Measurements from ENCODE around the gene C1orf21.

C1orf21 gene

GRCh38 chr1:184487531-184488193 lies 100.8 kb downstream of the C1orf21 start:
- no peak for DNase-seq

GRCh38 chr1:184489908-184490307 lies 103.1 kb downstream of the C1orf21 start:
- peak; percentile 77 for DNase-seq

- DNase-seq: peak; percentile 76
These were observed 105.7 kb downstream of the C1orf21 start for GRCh38 chr1:184492536-184492935.

GRCh38 chr1:184493987-184494388 lies 107.2 kb downstream of the C1orf21 start:
- peak; percentile 40 for DNase-seq

GRCh38 chr1:184494929-184495328 lies 108.1 kb downstream of the C1orf21 start:
- peak; percentile 7 for DNase-seq

- peak; percentile 34 for DNase-seq
These were observed 111.3 kb downstream of the C1orf21 start for GRCh38 chr1:184497959-184498723.

GRCh38 chr1:184499616-184500015 lies 112.8 kb downstream of the C1orf21 start:
- peak; percentile 9 for DNase-seq

- DNase-seq: peak; percentile 68
These were observed 115.3 kb downstream of the C1orf21 start for GRCh38 chr1:184502161-184502560.

GRCh38 chr1:184503221-184503749 lies 116.5 kb downstream of the C1orf21 start:
- peak; percentile 50 for DNase-seq

- peak; percentile 96 for DNase-seq
These were observed 117.5 kb downstream of the C1orf21 start for GRCh38 chr1:184504040-184504954.

GRCh38 chr1:184504955-184505338 lies 118.1 kb downstream of the C1orf21 start:
- peak; percentile 85 for DNase-seq

GRCh38 chr1:184506481-184506880 lies 119.7 kb downstream of the C1orf21 start:
- no peak for DNase-seq

- DNase-seq: peak; percentile 25
These were observed 120.3 kb downstream of the C1orf21 start for GRCh38 chr1:184507165-184507564.

GRCh38 chr1:184507604-184508280 lies 120.9 kb downstream of the C1orf21 start:
- no peak for DNase-seq

GRCh38 chr1:184509105-184509504 lies 122.3 kb downstream of the C1orf21 start:
- no peak for DNase-seq

- DNase-seq: no peak
These were observed 123.3 kb downstream of the C1orf21 start for GRCh38 chr1:184510110-184510509.

- no peak for DNase-seq
These were observed 125.9 kb downstream of the C1orf21 start for GRCh38 chr1:184512724-184513123.

GRCh38 chr1:184513421-184513820 lies 126.6 kb downstream of the C1orf21 start:
- peak; percentile 19 for DNase-seq

GRCh38 chr1:184513966-184514365 lies 127.1 kb downstream of the C1orf21 start:
- no peak for DNase-seq

- no peak for DNase-seq
These were observed 127.6 kb downstream of the C1orf21 start for GRCh38 chr1:184514447-184514846.

- no peak for DNase-seq
These were observed 130.3 kb downstream of the C1orf21 start for GRCh38 chr1:184517130-184517529.

GRCh38 chr1:184518736-184519357 lies 132.0 kb downstream of the C1orf21 start:
- peak; percentile 31 for DNase-seq

All from NCI-H69 (cell line).